ENCODE results near the gene CORO2B.
A peak's percentile ranks its signal among the peaks of the same experiment; 100 is the strongest.

The CORO2B gene

DNA sequence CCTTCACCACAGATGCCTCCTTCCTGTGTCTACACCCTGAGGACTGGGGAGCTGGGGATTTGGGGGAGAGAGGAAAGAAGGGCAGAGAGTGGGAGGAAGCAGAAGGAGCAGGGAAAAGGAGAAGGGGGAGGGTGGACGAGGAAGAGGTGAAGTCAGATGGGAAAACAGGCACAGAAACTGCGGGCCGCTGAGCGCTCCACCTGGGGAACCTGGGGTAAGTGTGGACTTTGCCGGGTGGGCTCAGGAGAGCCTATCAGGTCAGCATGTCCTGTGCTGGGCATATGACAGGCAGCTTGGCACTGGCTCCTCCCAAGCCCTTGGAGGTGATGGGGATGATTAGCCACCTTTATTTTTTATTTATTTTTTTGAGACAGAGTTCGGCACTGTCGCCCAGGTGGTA lies 62.6 kb downstream of the CORO2B start:
- ChIA-PET POLR2A (no interaction called here), CTCF (interaction anchor here (1.0 kb wide), 1 partner anchor 13 kb away, joined by 4 read pairs; no protein-coding TSS in a partner anchor)
- H3K4me3 ChIP-seq (ENCODE audit: control insufficient read depth in 1 of 7, extremely low read depth in 1 of 7, insufficient read depth in 4 of 7, low read depth in 2 of 7, low read length in 6 of 7): no peak overlapping the region
- peaks cover 0 to 4% (median 0%) of the 10 kb centered on the region in 4 experiments for H3K4me1 ChIP-seq (ENCODE audit: control extremely low read depth in 1 of 4, control insufficient read depth in 4 of 4, insufficient read depth in 4 of 4, low read length in 3 of 4)
- DNase-seq: no peak
- no peaks in the 10 kb centered on the region for H3K36me3 ChIP-seq (ENCODE audit: control insufficient read depth in 4 of 4, insufficient read depth in 4 of 4, low read length in 3 of 4)
- H3K27me3 ChIP-seq (replicated peaks in 2 of 5; ENCODE audit: control insufficient read depth in 4 of 5, insufficient read depth in 5 of 5, low read length in 4 of 5): no peaks in the 10 kb centered on the region
- no peak overlapping the region for H3K27ac ChIP-seq (ENCODE audit: insufficient read depth in 1 of 2, low read depth in 1 of 2, low read length in 2 of 2, poor library complexity in 1 of 2, severe bottlenecking in 2 of 2)
- WGBS (ENCODE audit: insufficient coverage): 95% methylated on average over 7 of the region's 7 CpGs
- no peaks in the 10 kb centered on the region for H3K9me3 ChIP-seq (ENCODE audit: control extremely low read depth in 1 of 5, control insufficient read depth in 4 of 5, insufficient read depth in 2 of 5, low read depth in 1 of 5, low read length in 4 of 5)

- peaks cover 0 to 4% (median 0%) of the 10 kb centered on the region in 4 experiments for H3K4me1 ChIP-seq (ENCODE audit: control extremely low read depth in 1 of 4, control insufficient read depth in 4 of 4, insufficient read depth in 4 of 4, low read length in 3 of 4)
- CTCF ChIA-PET: no interaction called here
- POLR2A ChIA-PET: interaction anchor here (0.8 kb wide), 1 partner anchor 378 kb away, joined by 3 read pairs; no protein-coding TSS in a partner anchor
These were observed 63.7 kb downstream of the CORO2B start for GRCh38 chr15:68642491-68642845.

DNA sequence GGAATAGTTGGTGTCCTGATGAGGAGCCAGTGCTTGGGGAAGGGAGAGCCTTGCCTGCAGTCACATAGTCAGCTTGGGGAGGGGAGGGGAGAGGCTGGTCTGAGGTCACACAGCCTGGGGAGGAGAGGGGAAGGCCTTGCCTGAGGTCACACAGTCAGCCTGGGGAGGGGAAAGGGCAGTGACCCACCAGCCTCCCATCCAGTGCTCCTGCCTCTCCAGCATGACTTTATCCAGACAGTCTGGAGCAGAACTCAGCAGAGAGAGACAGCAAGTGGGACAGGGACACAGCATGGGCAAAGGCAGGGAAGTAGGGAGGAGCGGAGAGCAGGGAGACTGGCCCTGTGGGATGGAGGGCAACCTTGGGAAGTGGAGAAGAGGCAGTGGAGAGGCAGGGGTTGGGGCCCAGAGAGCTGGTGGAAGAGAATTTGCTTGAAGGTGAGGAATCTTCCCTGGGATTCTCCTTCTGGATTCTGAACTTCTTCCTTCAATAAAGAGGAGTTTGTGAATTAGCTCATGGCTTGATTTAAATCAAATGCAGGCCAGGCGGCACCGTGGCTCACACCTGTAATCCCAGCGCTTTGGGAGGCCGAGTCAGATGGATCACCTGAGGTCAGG lies 64.5 kb downstream of the CORO2B start:
- 100% methylated on average over 5 of the region's 5 CpGs for WGBS (ENCODE audit: insufficient coverage)
- Histone ChIP-seq H3K4me1 (ENCODE audit: control extremely low read depth in 1 of 4, control insufficient read depth in 4 of 4, insufficient read depth in 4 of 4, low read length in 3 of 4) (peaks cover 0 to 4% (median 0%) of the 10 kb centered on the region in 4 experiments), H3K9me3 (ENCODE audit: control extremely low read depth in 1 of 5, control insufficient read depth in 4 of 5, insufficient read depth in 2 of 5, low read depth in 1 of 5, low read length in 4 of 5) (no peaks in the 10 kb centered on the region), H3K27me3 (replicated peaks in 2 of 5; ENCODE audit: control insufficient read depth in 4 of 5, insufficient read depth in 5 of 5, low read length in 4 of 5) (no peaks in the 10 kb centered on the region), H3K4me3 (ENCODE audit: control insufficient read depth in 1 of 7, extremely low read depth in 1 of 7, insufficient read depth in 4 of 7, low read depth in 2 of 7, low read length in 6 of 7) (no peak overlapping the region), H3K36me3 (ENCODE audit: control insufficient read depth in 4 of 4, insufficient read depth in 4 of 4, low read length in 3 of 4) (no peaks in the 10 kb centered on the region), H3K27ac (ENCODE audit: insufficient read depth in 1 of 2, low read depth in 1 of 2, low read length in 2 of 2, poor library complexity in 1 of 2, severe bottlenecking in 2 of 2) (no peak overlapping the region)
- ChIA-PET CTCF (interaction anchor here (1.9 kb wide), 1 partner anchor 37 kb away, joined by 5 read pairs; no protein-coding TSS in a partner anchor), POLR2A (interaction anchor here (0.8 kb wide), 1 partner anchor 379 kb away, joined by 3 read pairs; no protein-coding TSS in a partner anchor)
- DNase-seq: no peak

More at GRCh38 chr15:68642491-68642845, 63.7 kb downstream of the CORO2B start:
- H3K4me3 ChIP-seq (ENCODE audit: control insufficient read depth in 1 of 7, extremely low read depth in 1 of 7, insufficient read depth in 4 of 7, low read depth in 2 of 7, low read length in 6 of 7): no peak overlapping the region
- DNase-seq: no peak
- H3K36me3 ChIP-seq (ENCODE audit: control insufficient read depth in 4 of 4, insufficient read depth in 4 of 4, low read length in 3 of 4): no peaks in the 10 kb centered on the region
- H3K27me3 ChIP-seq (replicated peaks in 2 of 5; ENCODE audit: control insufficient read depth in 4 of 5, insufficient read depth in 5 of 5, low read length in 4 of 5): no peaks in the 10 kb centered on the region
- 90% methylated on average over 2 of the region's 5 CpGs for WGBS (ENCODE audit: insufficient coverage)
- H3K27ac ChIP-seq (ENCODE audit: insufficient read depth in 1 of 2, low read depth in 1 of 2, low read length in 2 of 2, poor library complexity in 1 of 2, severe bottlenecking in 2 of 2): no peak overlapping the region
- no peaks in the 10 kb centered on the region for H3K9me3 ChIP-seq (ENCODE audit: control extremely low read depth in 1 of 5, control insufficient read depth in 4 of 5, insufficient read depth in 2 of 5, low read depth in 1 of 5, low read length in 4 of 5)

- ChIA-PET CTCF (interaction anchor here (1.2 to 1.9 kb wide), 2 partner anchors 11 to 38 kb away, joined by 5 read pairs; no protein-coding TSS in a partner anchor), POLR2A (no interaction called here)
- Histone ChIP-seq H3K9me3 (ENCODE audit: control extremely low read depth in 1 of 5, control insufficient read depth in 4 of 5, insufficient read depth in 2 of 5, low read depth in 1 of 5, low read length in 4 of 5) (no peaks in the 10 kb centered on the region), H3K27me3 (replicated peaks in 2 of 5; ENCODE audit: control insufficient read depth in 4 of 5, insufficient read depth in 5 of 5, low read length in 4 of 5) (no peaks in the 10 kb centered on the region), H3K4me1 (ENCODE audit: control extremely low read depth in 1 of 4, control insufficient read depth in 4 of 4, insufficient read depth in 4 of 4, low read length in 3 of 4) (peaks cover 0 to 4% (median 0%) of the 10 kb centered on the region in 4 experiments), H3K36me3 (ENCODE audit: control insufficient read depth in 4 of 4, insufficient read depth in 4 of 4, low read length in 3 of 4) (no peaks in the 10 kb centered on the region), H3K27ac (ENCODE audit: insufficient read depth in 1 of 2, low read depth in 1 of 2, low read length in 2 of 2, poor library complexity in 1 of 2, severe bottlenecking in 2 of 2) (no peak overlapping the region), H3K4me3 (ENCODE audit: control insufficient read depth in 1 of 7, extremely low read depth in 1 of 7, insufficient read depth in 4 of 7, low read depth in 2 of 7, low read length in 6 of 7) (no peak overlapping the region)
- 91% methylated on average over 6 of the region's 8 CpGs for whole genome bisulfite sequencing (ENCODE audit: insufficient coverage)
- peak in 2 of 3 donors; percentile 61 to 69 for DNase-seq
These were observed 65.5 kb downstream of the CORO2B start for GRCh38 chr15:68644083-68644904.

- Histone ChIP-seq H3K27me3 (replicated peaks in 2 of 5; ENCODE audit: control insufficient read depth in 4 of 5, insufficient read depth in 5 of 5, low read length in 4 of 5) (no peaks in the 10 kb centered on the region), H3K27ac (ENCODE audit: insufficient read depth in 1 of 2, low read depth in 1 of 2, low read length in 2 of 2, poor library complexity in 1 of 2, severe bottlenecking in 2 of 2) (no peak overlapping the region), H3K4me1 (ENCODE audit: control extremely low read depth in 1 of 4, control insufficient read depth in 4 of 4, insufficient read depth in 4 of 4, low read length in 3 of 4) (peaks cover 0 to 4% (median 0%) of the 10 kb centered on the region in 4 experiments), H3K9me3 (ENCODE audit: control extremely low read depth in 1 of 5, control insufficient read depth in 4 of 5, insufficient read depth in 2 of 5, low read depth in 1 of 5, low read length in 4 of 5) (no peaks in the 10 kb centered on the region), H3K4me3 (ENCODE audit: control insufficient read depth in 1 of 7, extremely low read depth in 1 of 7, insufficient read depth in 4 of 7, low read depth in 2 of 7, low read length in 6 of 7) (no peak overlapping the region), H3K36me3 (ENCODE audit: control insufficient read depth in 4 of 4, insufficient read depth in 4 of 4, low read length in 3 of 4) (no peaks in the 10 kb centered on the region)
- ChIA-PET POLR2A (no interaction called here), CTCF (interaction anchor here (1.1 to 1.9 kb wide), 4 partner anchors 10 to 39 kb away, joined by 3 to 5 read pairs (median 5); no protein-coding TSS in a partner anchor)
- DNase-seq: no peak
- WGBS (ENCODE audit: insufficient coverage): 97% methylated on average over 17 of the region's 17 CpGs
These were observed 66.2 kb downstream of the CORO2B start for GRCh38 chr15:68644996-68645395.

DNA sequence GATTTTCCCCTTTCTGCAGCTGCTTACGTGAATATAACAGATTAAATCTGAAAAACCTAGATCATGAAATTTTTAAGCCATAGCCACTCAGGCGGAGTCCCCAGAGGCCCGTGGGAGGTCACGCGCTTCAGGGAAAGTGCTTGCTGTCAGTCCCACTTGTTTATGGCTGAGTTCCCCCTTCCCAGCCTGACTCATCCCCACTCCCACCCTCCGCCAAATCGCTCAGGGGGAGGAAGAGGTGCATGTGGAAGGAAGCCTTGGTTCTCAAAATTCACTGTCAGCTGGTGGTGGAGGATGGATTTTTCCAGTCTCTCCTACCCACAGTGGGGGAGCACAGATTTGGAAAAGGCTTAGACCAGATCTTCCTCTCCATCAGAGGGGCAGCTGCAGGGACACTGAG lies 67.4 kb downstream of the CORO2B start:
- peaks cover 0 to 1% (median 0%) of the 10 kb centered on the region in 4 experiments for H3K4me1 ChIP-seq (ENCODE audit: control extremely low read depth in 1 of 4, control insufficient read depth in 4 of 4, insufficient read depth in 4 of 4, low read length in 3 of 4)
- H3K27me3 ChIP-seq (replicated peaks in 2 of 5; ENCODE audit: control insufficient read depth in 4 of 5, insufficient read depth in 5 of 5, low read length in 4 of 5): no peaks in the 10 kb centered on the region
- POLR2A ChIA-PET: interaction anchor here (0.6 kb wide), 1 partner anchor 27 kb away, joined by 3 read pairs; no protein-coding TSS in a partner anchor
- 83% methylated on average over 1 of the region's 7 CpGs for WGBS (ENCODE audit: insufficient coverage)
- H3K9me3 ChIP-seq (ENCODE audit: control extremely low read depth in 1 of 5, control insufficient read depth in 4 of 5, insufficient read depth in 2 of 5, low read depth in 1 of 5, low read length in 4 of 5): no peaks in the 10 kb centered on the region
- H3K27ac ChIP-seq (ENCODE audit: insufficient read depth in 1 of 2, low read depth in 1 of 2, low read length in 2 of 2, poor library complexity in 1 of 2, severe bottlenecking in 2 of 2): no peak overlapping the region
- DNase-seq: no peak
- CTCF ChIA-PET: interaction anchor here (1.0 to 1.8 kb wide), 4 partner anchors 9 to 27 kb away, joined by 3 to 5 read pairs (median 4); no protein-coding TSS in a partner anchor
- H3K4me3 ChIP-seq (ENCODE audit: control insufficient read depth in 1 of 7, extremely low read depth in 1 of 7, insufficient read depth in 4 of 7, low read depth in 2 of 7, low read length in 6 of 7): no peak overlapping the region
- H3K36me3 ChIP-seq (ENCODE audit: control insufficient read depth in 4 of 4, insufficient read depth in 4 of 4, low read length in 3 of 4): no peaks in the 10 kb centered on the region

Measured in common myeloid progenitor, CD34-positive (primary cell).